ENCODE measurements around the gene RINT1.

DNA sequence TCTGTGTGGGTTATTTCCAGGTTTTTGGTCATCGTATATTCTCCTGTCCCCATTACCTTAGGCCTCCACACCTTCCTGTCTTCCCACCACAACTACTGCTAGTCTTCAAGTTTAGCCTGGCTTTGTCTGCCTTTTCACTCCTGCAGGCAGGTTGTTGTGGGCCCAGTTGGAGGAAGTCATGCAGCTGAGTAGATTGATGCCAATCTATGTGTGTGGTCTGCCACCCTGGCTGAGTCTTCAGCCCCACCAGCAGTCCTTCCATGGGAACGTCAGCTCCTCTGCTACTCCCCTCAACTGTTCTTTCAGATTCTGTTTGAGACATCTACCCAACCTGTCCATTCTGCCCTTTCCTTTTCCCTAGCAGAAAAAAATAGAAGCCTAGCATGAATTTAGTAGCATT is 6.3 kb downstream of the RINT1 start:
- TF ChIP-seq, protein P1, sequence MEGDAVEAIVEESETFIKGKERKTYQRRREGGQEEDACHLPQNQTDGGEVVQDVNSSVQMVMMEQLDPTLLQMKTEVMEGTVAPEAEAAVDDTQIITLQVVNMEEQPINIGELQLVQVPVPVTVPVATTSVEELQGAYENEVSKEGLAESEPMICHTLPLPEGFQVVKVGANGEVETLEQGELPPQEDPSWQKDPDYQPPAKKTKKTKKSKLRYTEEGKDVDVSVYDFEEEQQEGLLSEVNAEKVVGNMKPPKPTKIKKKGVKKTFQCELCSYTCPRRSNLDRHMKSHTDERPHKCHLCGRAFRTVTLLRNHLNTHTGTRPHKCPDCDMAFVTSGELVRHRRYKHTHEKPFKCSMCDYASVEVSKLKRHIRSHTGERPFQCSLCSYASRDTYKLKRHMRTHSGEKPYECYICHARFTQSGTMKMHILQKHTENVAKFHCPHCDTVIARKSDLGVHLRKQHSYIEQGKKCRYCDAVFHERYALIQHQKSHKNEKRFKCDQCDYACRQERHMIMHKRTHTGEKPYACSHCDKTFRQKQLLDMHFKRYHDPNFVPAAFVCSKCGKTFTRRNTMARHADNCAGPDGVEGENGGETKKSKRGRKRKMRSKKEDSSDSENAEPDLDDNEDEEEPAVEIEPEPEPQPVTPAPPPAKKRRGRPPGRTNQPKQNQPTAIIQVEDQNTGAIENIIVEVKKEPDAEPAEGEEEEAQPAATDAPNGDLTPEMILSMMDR (IDR thresholded peaks at IDR 0.05; ENCODE audit: insufficient read depth, low read length) = no peak
- TF ChIP-seq REST (IDR thresholded peaks at IDR 0.05; ENCODE audit: insufficient replicate concordance, low read depth) = no peak
- no peak for TF ChIP-seq POLR2AphosphoS5 (IDR thresholded peaks at IDR 0.05; ENCODE audit: low read depth)

All from HL-60 (cell line).